ENCODE measurements around the gene TRHDE.
"Not testable (repeated sequence)": the region's sequence is repeated elsewhere in the genome, so short reads cannot be mapped to it uniquely, and the experiment has no call there.

The TRHDE gene

DNA sequence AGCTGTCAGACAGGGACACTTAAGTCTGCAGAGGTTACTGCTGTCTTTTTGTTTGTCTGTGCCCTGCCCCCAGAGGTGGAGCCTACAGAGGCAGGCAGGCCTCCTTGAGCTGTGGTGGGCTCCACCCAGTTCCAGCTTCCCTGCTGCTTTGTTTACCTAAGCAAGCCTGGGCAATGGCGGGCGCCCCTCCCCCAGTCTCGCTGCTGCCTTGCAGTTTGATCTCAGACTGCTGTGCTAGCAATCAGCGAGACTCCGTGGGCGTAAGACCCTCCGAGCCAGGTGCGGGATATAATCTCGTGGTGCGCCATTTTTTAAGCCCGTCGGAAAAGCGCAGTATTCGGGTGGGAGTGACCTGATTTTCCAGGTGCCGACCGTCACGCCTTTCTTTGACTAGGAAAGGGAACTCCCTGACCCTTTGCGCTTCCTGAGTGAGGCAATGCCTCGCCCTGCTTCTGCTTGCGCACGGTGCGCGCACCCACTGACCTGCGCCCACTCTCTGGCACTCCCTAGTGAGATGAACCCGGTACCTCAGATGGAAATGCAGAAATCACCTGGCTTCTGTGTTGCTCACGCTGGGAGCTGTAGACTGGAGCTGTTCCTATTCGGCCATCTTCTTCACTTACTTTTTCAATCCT lies 248.0 kb downstream of the TRHDE start:
- H3K9ac ChIP-seq (ENCODE audit: low read depth in 1 of 2, low read length in 2 of 2); H3K27ac ChIP-seq (ENCODE audit: low read depth, low read length); H3K4me3 ChIP-seq (ENCODE audit: low read depth in 1 of 2, low read length in 2 of 2); H3K36me3 ChIP-seq (ENCODE audit: control insufficient read depth in 1 of 2, insufficient read depth in 2 of 2, low read length in 2 of 2); H3K9me3 ChIP-seq (ENCODE audit: control insufficient read depth in 1 of 2, low read length in 2 of 2); H3K27me3 ChIP-seq (ENCODE audit: control insufficient read depth in 1 of 2, insufficient read depth in 2 of 2, low read length in 2 of 2); H3K4me1 ChIP-seq (ENCODE audit: control insufficient read depth in 1 of 2, insufficient read depth in 2 of 2, low read length in 2 of 2): not testable (repeated sequence)

GRCh38 chr12:72521326-72521725 lies 249.2 kb downstream of the TRHDE start:
- Histone ChIP-seq H3K4me3 (ENCODE audit: low read depth in 1 of 2, low read length in 2 of 2) (no peak overlapping the region), H3K9ac (ENCODE audit: low read depth in 1 of 2, low read length in 2 of 2) (no peak overlapping the region), H3K4me1 (ENCODE audit: control insufficient read depth in 1 of 2, insufficient read depth in 2 of 2, low read length in 2 of 2) (no peaks in the 10 kb centered on the region), H3K9me3 (ENCODE audit: control insufficient read depth in 1 of 2, low read length in 2 of 2) (no peaks in the 10 kb centered on the region), H3K36me3 (ENCODE audit: control insufficient read depth in 1 of 2, insufficient read depth in 2 of 2, low read length in 2 of 2) (no peaks in the 10 kb centered on the region), H3K27ac (ENCODE audit: low read depth, low read length) (no peak overlapping the region), H3K27me3 (ENCODE audit: control insufficient read depth in 1 of 2, insufficient read depth in 2 of 2, low read length in 2 of 2) (no peaks in the 10 kb centered on the region)

- no peaks in the 10 kb centered on the region for H3K36me3 ChIP-seq (ENCODE audit: control insufficient read depth in 1 of 2, insufficient read depth in 2 of 2, low read length in 2 of 2)
- H3K27me3 ChIP-seq (ENCODE audit: control insufficient read depth in 1 of 2, insufficient read depth in 2 of 2, low read length in 2 of 2), result no peaks in the 10 kb centered on the region
- no peak overlapping the region for H3K4me3 ChIP-seq (ENCODE audit: low read depth in 1 of 2, low read length in 2 of 2)
- H3K9me3 ChIP-seq (ENCODE audit: control insufficient read depth in 1 of 2, low read length in 2 of 2), result no peaks in the 10 kb centered on the region
- H3K27ac ChIP-seq (ENCODE audit: low read depth, low read length), result no peak overlapping the region
- no peak overlapping the region for H3K9ac ChIP-seq (ENCODE audit: low read depth in 1 of 2, low read length in 2 of 2)
- no peaks in the 10 kb centered on the region for H3K4me1 ChIP-seq (ENCODE audit: control insufficient read depth in 1 of 2, insufficient read depth in 2 of 2, low read length in 2 of 2)
Observed at GRCh38 chr12:72522411-72522810, 250.2 kb downstream of the TRHDE start.

DNA sequence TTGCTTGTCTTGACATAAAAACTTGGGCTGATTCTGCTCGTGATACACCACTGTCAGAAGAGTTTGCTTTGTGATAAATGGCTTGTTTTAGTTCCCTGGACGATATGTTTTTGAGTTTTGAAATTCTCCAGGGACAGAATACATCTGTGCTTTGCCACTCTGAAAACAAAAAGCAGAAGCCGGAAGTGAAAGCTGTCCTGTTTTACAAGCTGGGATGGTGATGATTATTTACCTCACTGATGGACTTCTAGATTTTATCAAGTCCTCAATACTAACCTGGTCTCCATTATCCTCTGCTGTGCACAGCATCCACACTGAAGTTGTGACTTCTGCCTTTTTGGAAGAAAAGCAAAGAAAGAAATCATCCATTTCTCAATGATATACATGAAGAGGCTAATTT lies 251.6 kb downstream of the TRHDE start:
- Histone ChIP-seq H3K9me3 (ENCODE audit: control insufficient read depth in 1 of 2, low read length in 2 of 2) (no peaks in the 10 kb centered on the region), H3K36me3 (ENCODE audit: control insufficient read depth in 1 of 2, insufficient read depth in 2 of 2, low read length in 2 of 2) (no peaks in the 10 kb centered on the region), H3K4me1 (ENCODE audit: control insufficient read depth in 1 of 2, insufficient read depth in 2 of 2, low read length in 2 of 2) (no peaks in the 10 kb centered on the region), H3K9ac (ENCODE audit: low read depth in 1 of 2, low read length in 2 of 2) (no peak overlapping the region), H3K4me3 (ENCODE audit: low read depth in 1 of 2, low read length in 2 of 2) (no peak overlapping the region), H3K27me3 (ENCODE audit: control insufficient read depth in 1 of 2, insufficient read depth in 2 of 2, low read length in 2 of 2) (no peaks in the 10 kb centered on the region), H3K27ac (ENCODE audit: low read depth, low read length) (no peak overlapping the region)

DNA sequence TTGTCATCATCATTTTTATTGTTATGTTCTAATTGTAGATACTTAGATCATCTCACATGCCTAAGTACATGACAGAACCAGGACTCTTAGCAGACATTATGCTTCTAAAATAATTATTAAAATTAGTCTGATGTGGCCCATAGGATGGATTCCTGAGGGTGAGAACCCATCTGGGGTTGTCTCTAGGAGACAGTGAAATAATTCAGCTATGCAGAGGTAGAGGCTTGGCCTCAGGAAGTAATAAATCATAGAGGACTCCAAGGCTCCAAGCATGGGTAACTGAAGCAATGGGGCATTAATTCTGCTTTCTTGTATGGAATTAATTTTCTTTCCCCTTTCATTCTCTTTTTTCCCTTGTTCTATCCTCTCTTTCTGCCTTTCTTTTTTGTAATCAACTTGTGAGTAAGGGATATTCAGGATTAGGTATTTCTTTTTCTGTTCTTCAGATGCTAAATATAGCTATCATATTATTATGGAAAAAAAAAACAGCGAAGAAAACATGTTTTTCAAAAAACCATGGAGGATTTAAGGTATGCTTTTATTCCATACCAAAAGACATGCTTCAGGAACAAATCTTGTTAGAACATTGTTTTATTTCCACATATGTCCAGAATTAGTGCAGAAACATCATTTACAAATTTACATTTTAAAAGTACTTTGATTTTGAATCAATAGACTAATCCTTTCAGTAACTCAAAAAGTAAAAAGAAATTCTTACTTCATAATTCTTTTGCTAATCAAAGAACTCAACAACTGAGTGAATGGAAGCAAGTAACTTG lies 263.2 kb downstream of the TRHDE start:
- Histone ChIP-seq H3K4me1 (ENCODE audit: control insufficient read depth in 1 of 2, insufficient read depth in 2 of 2, low read length in 2 of 2) (no peaks in the 10 kb centered on the region), H3K9ac (ENCODE audit: low read depth in 1 of 2, low read length in 2 of 2) (no peak overlapping the region), H3K4me3 (ENCODE audit: low read depth in 1 of 2, low read length in 2 of 2) (no peak overlapping the region), H3K27me3 (ENCODE audit: control insufficient read depth in 1 of 2, insufficient read depth in 2 of 2, low read length in 2 of 2) (no peaks in the 10 kb centered on the region), H3K9me3 (ENCODE audit: control insufficient read depth in 1 of 2, low read length in 2 of 2) (no peaks in the 10 kb centered on the region), H3K27ac (ENCODE audit: low read depth, low read length) (no peak overlapping the region), H3K36me3 (ENCODE audit: control insufficient read depth in 1 of 2, insufficient read depth in 2 of 2, low read length in 2 of 2) (no peaks in the 10 kb centered on the region)

- H3K9me3 ChIP-seq (ENCODE audit: control insufficient read depth in 1 of 2, low read length in 2 of 2), result no peaks in the 10 kb centered on the region
- no peak overlapping the region for H3K9ac ChIP-seq (ENCODE audit: low read depth in 1 of 2, low read length in 2 of 2)
- H3K4me1 ChIP-seq (ENCODE audit: control insufficient read depth in 1 of 2, insufficient read depth in 2 of 2, low read length in 2 of 2), result no peaks in the 10 kb centered on the region
- H3K27ac ChIP-seq (ENCODE audit: low read depth, low read length), result no peak overlapping the region
- H3K27me3 ChIP-seq (ENCODE audit: control insufficient read depth in 1 of 2, insufficient read depth in 2 of 2, low read length in 2 of 2), result no peaks in the 10 kb centered on the region
- no peaks in the 10 kb centered on the region for H3K36me3 ChIP-seq (ENCODE audit: control insufficient read depth in 1 of 2, insufficient read depth in 2 of 2, low read length in 2 of 2)
- H3K4me3 ChIP-seq (ENCODE audit: low read depth in 1 of 2, low read length in 2 of 2), result no peak overlapping the region
Observed at GRCh38 chr12:72540811-72541210, 268.6 kb downstream of the TRHDE start.

GRCh38 chr12:72543777-72544467 lies 271.8 kb downstream of the TRHDE start:
- Histone ChIP-seq H3K27me3 (ENCODE audit: control insufficient read depth in 1 of 2, insufficient read depth in 2 of 2, low read length in 2 of 2) (no peaks in the 10 kb centered on the region), H3K9ac (ENCODE audit: low read depth in 1 of 2, low read length in 2 of 2) (no peak overlapping the region)

GRCh38 chr12:72546106-72546505 lies 273.9 kb downstream of the TRHDE start:
- Histone ChIP-seq H3K36me3 (ENCODE audit: control insufficient read depth in 1 of 2, insufficient read depth in 2 of 2, low read length in 2 of 2) (no peaks in the 10 kb centered on the region), H3K27me3 (ENCODE audit: control insufficient read depth in 1 of 2, insufficient read depth in 2 of 2, low read length in 2 of 2) (no peaks in the 10 kb centered on the region), H3K9me3 (ENCODE audit: control insufficient read depth in 1 of 2, low read length in 2 of 2) (no peaks in the 10 kb centered on the region), H3K4me3 (ENCODE audit: low read depth in 1 of 2, low read length in 2 of 2) (no peak overlapping the region), H3K4me1 (ENCODE audit: control insufficient read depth in 1 of 2, insufficient read depth in 2 of 2, low read length in 2 of 2) (no peaks in the 10 kb centered on the region), H3K9ac (ENCODE audit: low read depth in 1 of 2, low read length in 2 of 2) (no peak overlapping the region), H3K27ac (ENCODE audit: low read depth, low read length) (no peak overlapping the region)

More at GRCh38 chr12:72543777-72544467, 271.8 kb downstream of the TRHDE start:
- H3K27ac ChIP-seq (ENCODE audit: low read depth, low read length), result no peak overlapping the region
- no peaks in the 10 kb centered on the region for H3K36me3 ChIP-seq (ENCODE audit: control insufficient read depth in 1 of 2, insufficient read depth in 2 of 2, low read length in 2 of 2)
- H3K9me3 ChIP-seq (ENCODE audit: control insufficient read depth in 1 of 2, low read length in 2 of 2), result no peaks in the 10 kb centered on the region
- no peak overlapping the region for H3K4me3 ChIP-seq (ENCODE audit: low read depth in 1 of 2, low read length in 2 of 2)
- H3K4me1 ChIP-seq (ENCODE audit: control insufficient read depth in 1 of 2, insufficient read depth in 2 of 2, low read length in 2 of 2), result no peaks in the 10 kb centered on the region

DNA sequence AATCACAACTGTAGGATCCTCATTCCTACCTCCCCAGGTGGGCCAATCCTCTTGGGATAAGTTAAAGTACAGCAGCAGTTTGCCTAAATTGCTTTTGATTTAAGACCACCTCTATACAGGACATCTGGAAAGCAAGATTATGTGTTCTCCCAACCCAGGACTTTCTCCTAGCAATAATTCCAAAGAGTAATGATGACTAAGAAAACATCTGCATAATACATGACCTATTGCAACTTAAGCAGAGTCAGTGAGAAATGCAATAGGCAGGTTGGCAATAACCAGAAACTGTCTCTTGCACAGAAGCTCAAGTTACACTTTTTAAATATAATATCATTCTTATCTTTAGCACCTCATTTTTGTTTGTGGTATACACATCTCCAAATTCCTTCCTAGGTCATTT lies 275.4 kb downstream of the TRHDE start:
- H3K4me1 ChIP-seq (ENCODE audit: control insufficient read depth in 1 of 2, insufficient read depth in 2 of 2, low read length in 2 of 2), result no peaks in the 10 kb centered on the region
- H3K9me3 ChIP-seq (ENCODE audit: control insufficient read depth in 1 of 2, low read length in 2 of 2), result no peaks in the 10 kb centered on the region
- no peaks in the 10 kb centered on the region for H3K36me3 ChIP-seq (ENCODE audit: control insufficient read depth in 1 of 2, insufficient read depth in 2 of 2, low read length in 2 of 2)
- H3K27ac ChIP-seq (ENCODE audit: low read depth, low read length), result no peak overlapping the region
- H3K27me3 ChIP-seq (ENCODE audit: control insufficient read depth in 1 of 2, insufficient read depth in 2 of 2, low read length in 2 of 2), result no peaks in the 10 kb centered on the region
- H3K4me3 ChIP-seq (ENCODE audit: low read depth in 1 of 2, low read length in 2 of 2), result no peak overlapping the region
- H3K9ac ChIP-seq (ENCODE audit: low read depth in 1 of 2, low read length in 2 of 2), result no peak overlapping the region

DNA sequence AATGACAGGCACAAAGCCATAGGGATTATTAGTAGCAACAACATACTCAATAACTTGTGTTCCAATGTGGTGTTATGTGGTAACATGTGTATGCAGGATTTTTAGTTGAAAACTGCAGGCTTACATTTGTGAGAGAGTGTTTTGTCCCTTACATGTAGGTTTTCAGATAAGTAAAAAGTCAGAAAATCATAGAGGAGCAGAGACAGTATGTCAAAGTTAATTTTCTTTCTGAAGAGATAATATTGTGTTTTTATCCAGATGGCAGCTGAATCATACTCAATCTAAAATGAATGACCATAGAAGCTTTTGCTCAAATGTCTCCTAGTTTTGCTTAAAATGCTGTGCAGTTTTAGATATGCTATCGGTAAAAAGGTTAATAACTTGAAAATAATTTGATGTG lies 277.0 kb downstream of the TRHDE start:
- no peak overlapping the region for H3K9ac ChIP-seq (ENCODE audit: low read depth in 1 of 2, low read length in 2 of 2)
- H3K4me1 ChIP-seq (ENCODE audit: control insufficient read depth in 1 of 2, insufficient read depth in 2 of 2, low read length in 2 of 2), result no peaks in the 10 kb centered on the region
- H3K27ac ChIP-seq (ENCODE audit: low read depth, low read length), result no peak overlapping the region
- H3K36me3 ChIP-seq (ENCODE audit: control insufficient read depth in 1 of 2, insufficient read depth in 2 of 2, low read length in 2 of 2), result no peaks in the 10 kb centered on the region
- H3K9me3 ChIP-seq (ENCODE audit: control insufficient read depth in 1 of 2, low read length in 2 of 2), result no peaks in the 10 kb centered on the region
- no peak overlapping the region for H3K4me3 ChIP-seq (ENCODE audit: low read depth in 1 of 2, low read length in 2 of 2)
- H3K27me3 ChIP-seq (ENCODE audit: control insufficient read depth in 1 of 2, insufficient read depth in 2 of 2, low read length in 2 of 2), result no peaks in the 10 kb centered on the region

All from duodenal mucosa (tissue), 2 donors.